ENCODE measurements around the gene KCNE5.
A peak's percentile ranks its signal among the peaks of the same experiment; 100 is the strongest.
"Not testable (repeated sequence)": the region's sequence is repeated elsewhere in the genome, so short reads cannot be mapped to it uniquely, and the experiment has no call there.

Gene KCNE5, protein sequence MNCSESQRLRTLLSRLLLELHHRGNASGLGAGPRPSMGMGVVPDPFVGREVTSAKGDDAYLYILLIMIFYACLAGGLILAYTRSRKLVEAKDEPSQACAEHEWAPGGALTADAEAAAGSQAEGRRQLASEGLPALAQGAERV

DNA sequence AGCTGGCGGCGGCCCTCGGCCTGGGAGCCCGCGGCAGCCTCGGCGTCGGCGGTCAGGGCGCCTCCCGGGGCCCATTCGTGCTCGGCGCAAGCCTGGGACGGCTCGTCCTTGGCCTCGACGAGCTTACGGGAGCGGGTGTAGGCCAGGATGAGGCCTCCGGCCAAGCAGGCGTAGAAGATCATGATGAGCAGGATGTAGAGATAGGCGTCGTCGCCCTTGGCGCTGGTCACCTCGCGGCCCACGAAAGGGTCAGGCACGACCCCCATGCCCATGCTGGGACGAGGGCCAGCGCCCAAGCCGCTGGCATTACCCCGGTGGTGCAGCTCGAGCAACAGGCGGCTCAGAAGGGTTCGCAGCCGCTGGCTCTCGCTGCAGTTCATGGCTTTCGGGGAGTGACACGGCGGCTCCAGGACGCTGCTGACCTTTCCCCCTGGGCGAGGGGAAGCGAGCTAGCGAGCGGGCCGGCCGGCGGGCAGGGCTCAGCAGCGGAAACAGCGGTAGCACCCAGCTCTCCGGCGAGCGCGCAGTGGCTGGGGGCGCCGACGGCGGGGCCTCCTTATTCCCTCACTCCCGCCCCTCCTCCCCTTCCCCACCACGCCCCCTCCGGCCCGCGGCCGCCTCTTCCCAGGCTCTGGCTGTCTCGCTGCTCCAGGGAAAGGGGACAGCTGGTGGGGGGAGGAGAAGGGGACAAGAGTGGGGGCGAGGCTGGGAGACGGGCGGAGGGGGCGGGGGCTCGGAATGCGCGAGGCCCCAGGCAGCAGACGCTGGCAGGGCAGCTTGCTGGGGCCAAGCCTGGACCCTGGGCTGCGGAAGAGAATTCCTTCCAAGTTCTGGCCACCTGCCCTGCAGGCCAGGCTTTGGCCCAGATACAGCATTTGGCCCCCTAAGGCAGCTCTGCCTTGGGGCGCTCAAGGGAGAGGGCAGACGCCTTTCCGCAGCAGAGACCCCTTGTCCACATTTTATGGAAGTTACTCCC is at the start of gene KCNE5:
KCNE5 (minus strand) TSS at position 532 of the 976 bp plus-strand sequence; CDS start at position 380, 152 bp downstream.
- H3K9me3 Mint-ChIP-seq = peaks cover 0 to 5% of the 10 kb centered on the region in 2 donors
- ATAC-seq = no peak
- peak within 1 kb of the TSS in 1 of 2 donors; percentile 69 for H3K27ac Mint-ChIP-seq
- no peak for DNase-seq
- H3K27me3 Mint-ChIP-seq = no peaks in the 10 kb centered on the region
- H3K4me1 Mint-ChIP-seq = peaks cover 7% of the 10 kb centered on the region
- H3K4me3 Mint-ChIP-seq = no peak within 1 kb of the TSS

DNA sequence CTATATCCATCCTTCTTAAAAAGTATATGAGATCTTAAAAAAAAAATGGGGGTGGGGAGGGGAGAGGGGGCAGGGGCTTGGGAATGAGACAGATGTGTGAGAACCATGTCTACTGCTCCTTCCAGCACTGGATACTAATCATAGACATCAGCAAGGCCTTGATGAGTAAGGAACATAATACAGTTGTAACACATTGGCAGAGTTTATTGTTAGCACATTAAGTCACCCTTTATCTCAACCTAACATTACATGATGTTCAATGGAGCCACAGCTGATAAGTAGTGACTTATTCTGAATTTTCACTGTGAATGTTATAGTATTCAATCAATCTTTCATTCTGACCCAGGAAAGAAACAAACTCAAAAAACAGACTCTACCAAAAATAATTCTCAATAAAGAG is 47.3 kb upstream of the KCNE5 start:
- no peaks in the 10 kb centered on the region for H3K27me3 Mint-ChIP-seq

DNA sequence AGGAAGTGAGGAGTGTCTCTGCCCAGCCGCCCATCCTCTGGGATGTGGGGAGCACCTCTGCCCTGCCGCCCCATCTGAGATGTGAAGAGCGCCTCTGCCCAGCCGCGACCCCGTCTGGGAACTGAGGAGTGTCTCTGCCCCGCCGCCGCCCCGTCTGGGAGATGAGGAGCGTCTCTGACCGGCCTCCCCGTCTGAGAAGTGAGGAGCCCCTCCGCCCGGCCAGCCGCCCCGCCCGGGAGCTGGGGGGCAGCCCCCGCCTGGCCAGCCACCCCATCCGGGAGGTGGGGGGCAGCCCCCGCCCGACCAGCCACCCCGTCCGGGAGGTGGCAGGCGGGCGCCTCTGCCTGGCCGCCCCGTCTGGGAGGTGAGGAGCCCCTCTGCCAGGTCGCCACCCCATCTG is 46.2 kb upstream of the KCNE5 start:
- not testable (repeated sequence) for H3K4me3 Mint-ChIP-seq, H3K27ac Mint-ChIP-seq, DNase-seq, H3K27me3 Mint-ChIP-seq, H3K4me1 Mint-ChIP-seq, H3K9me3 Mint-ChIP-seq, ATAC-seq

More for the DNA sequence above, 47.3 kb upstream of the KCNE5 start:
- Mint-ChIP-seq H3K27ac (no peak overlapping the region), H3K4me1 (no peaks in the 10 kb centered on the region), H3K4me3 (no peak overlapping the region), H3K9me3 (no peaks in the 10 kb centered on the region)
- DNase-seq (no peak), ATAC-seq (no peak)

DNA sequence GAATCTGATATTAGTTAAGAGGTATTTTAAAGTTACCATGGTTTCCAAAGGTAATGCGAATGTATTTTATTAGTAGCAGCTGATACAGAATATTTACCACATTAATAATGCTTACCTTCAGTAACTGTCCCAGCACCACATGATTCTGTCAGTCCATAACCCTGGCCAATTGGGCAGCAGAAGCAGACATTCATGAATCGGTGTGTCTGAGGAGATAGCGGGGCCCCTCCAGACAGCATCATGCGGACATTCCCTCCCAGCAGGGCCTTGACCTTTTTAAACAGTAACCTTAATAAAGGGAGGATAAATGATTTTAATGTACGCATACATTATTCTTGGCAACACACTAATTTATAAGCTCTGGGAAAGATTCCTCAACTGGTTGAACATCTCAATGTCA is 43.0 kb upstream of the KCNE5 start:
- no peak for ATAC-seq
- Mint-ChIP-seq H3K27me3 (no peaks in the 10 kb centered on the region), H3K9me3 (no peaks in the 10 kb centered on the region), H3K4me3 (no peak overlapping the region), H3K4me1 (no peaks in the 10 kb centered on the region), H3K27ac (no peak overlapping the region)
- DNase-seq = no peak

DNA sequence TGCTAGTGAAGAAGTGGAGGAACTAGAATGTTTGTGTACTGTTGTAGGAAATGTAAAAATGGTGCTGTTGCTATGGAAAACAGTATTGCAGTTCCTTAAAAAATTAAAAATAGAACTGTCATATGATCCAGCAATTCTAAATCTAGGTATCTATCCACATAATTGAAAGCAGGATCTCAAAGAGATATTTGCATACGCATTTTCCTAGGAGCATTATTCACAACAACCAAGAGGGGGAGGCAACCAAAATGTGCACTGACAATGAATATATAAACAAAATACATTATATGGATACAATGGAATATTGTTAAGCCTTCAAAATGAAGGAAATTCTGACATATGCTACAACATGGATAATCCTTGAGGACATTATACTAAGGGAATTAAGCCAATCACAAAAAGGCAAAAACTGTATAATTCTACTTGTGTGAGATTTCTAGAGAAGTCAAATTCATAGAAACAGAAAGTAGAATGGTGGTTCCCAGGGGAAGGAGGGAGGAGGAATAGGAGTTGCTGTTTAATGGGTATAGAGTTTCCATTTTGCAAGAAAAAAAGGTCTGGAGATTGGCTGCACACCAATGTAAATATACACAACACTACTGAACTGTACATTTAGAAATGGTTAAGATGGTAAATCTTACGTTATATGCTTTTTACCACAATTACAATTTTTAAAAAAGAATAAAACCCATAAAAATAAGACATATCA is 35.6 kb upstream of the KCNE5 start:
- H3K4me3 Mint-ChIP-seq = no peak overlapping the region
- H3K4me1 Mint-ChIP-seq = no peaks in the 10 kb centered on the region
- peaks cover 4 to 9% of the 10 kb centered on the region in 2 donors for H3K9me3 Mint-ChIP-seq
- ATAC-seq = no peak
- no peaks in the 10 kb centered on the region for H3K27me3 Mint-ChIP-seq
- H3K27ac Mint-ChIP-seq = no peak overlapping the region
- DNase-seq = no peak

GRCh38 chrX:109658391-109658790 is 33.4 kb upstream of the KCNE5 start:
- ATAC-seq = no peak
- no peak overlapping the region for H3K4me3 Mint-ChIP-seq
- H3K9me3 Mint-ChIP-seq = peaks cover 4 to 9% of the 10 kb centered on the region in 2 donors
- H3K27me3 Mint-ChIP-seq = no peaks in the 10 kb centered on the region
- no peak for DNase-seq
- no peak overlapping the region for H3K27ac Mint-ChIP-seq
- no peaks in the 10 kb centered on the region for H3K4me1 Mint-ChIP-seq

- not testable (repeated sequence) for DNase-seq, H3K27ac Mint-ChIP-seq, H3K9me3 Mint-ChIP-seq, H3K4me1 Mint-ChIP-seq, H3K27me3 Mint-ChIP-seq, ATAC-seq, H3K4me3 Mint-ChIP-seq
Observed at GRCh38 chrX:109657364-109657763, 32.4 kb upstream of the KCNE5 start.

- H3K27me3 Mint-ChIP-seq = no peaks in the 10 kb centered on the region
- no peak overlapping the region for H3K27ac Mint-ChIP-seq
- no peak overlapping the region for H3K4me3 Mint-ChIP-seq
- DNase-seq (no peak), ATAC-seq (no peak)
- peaks cover 4 to 9% of the 10 kb centered on the region in 2 donors for H3K9me3 Mint-ChIP-seq
- no peaks in the 10 kb centered on the region for H3K4me1 Mint-ChIP-seq
Observed at GRCh38 chrX:109656774-109657173, 31.8 kb upstream of the KCNE5 start.

- DNase-seq (no peak), ATAC-seq (no peak)
- Mint-ChIP-seq H3K27me3 (no peaks in the 10 kb centered on the region), H3K4me1 (no peaks in the 10 kb centered on the region), H3K4me3 (no peak overlapping the region), H3K27ac (no peak overlapping the region), H3K9me3 (peaks cover 4 to 9% of the 10 kb centered on the region in 2 donors)
Observed at GRCh38 chrX:109655502-109656201, 30.7 kb upstream of the KCNE5 start.

- no peaks in the 10 kb centered on the region for H3K4me1 Mint-ChIP-seq
- no peak overlapping the region for H3K27ac Mint-ChIP-seq
- peaks cover 4 to 9% of the 10 kb centered on the region in 2 donors for H3K9me3 Mint-ChIP-seq
- no peak for DNase-seq
- H3K27me3 Mint-ChIP-seq = no peaks in the 10 kb centered on the region
- no peak overlapping the region for H3K4me3 Mint-ChIP-seq
- no peak for ATAC-seq
Observed at GRCh38 chrX:109654516-109655109, 29.6 kb upstream of the KCNE5 start.

- not testable (repeated sequence) for DNase-seq, H3K27me3 Mint-ChIP-seq, ATAC-seq, H3K4me3 Mint-ChIP-seq, H3K4me1 Mint-ChIP-seq, H3K9me3 Mint-ChIP-seq
- H3K27ac Mint-ChIP-seq = peak overlapping the region in 1 of 2 donors; percentile 63
Observed at GRCh38 chrX:109644671-109645070, 19.7 kb upstream of the KCNE5 start.

GRCh38 chrX:109643687-109644086 is 18.7 kb upstream of the KCNE5 start:
- DNase-seq (no peak), ATAC-seq (no peak)
- Mint-ChIP-seq H3K9me3 (no peaks in the 10 kb centered on the region), H3K4me1 (peaks cover 5% of the 10 kb centered on the region), H3K27ac (no peak overlapping the region), H3K27me3 (no peaks in the 10 kb centered on the region), H3K4me3 (no peak overlapping the region)

- H3K27me3 Mint-ChIP-seq = no peaks in the 10 kb centered on the region
- ATAC-seq (no peak), DNase-seq (no peak)
- H3K4me1 Mint-ChIP-seq = no peaks in the 10 kb centered on the region
- no peak overlapping the region for H3K4me3 Mint-ChIP-seq
- H3K9me3 Mint-ChIP-seq = no peaks in the 10 kb centered on the region
- no peak overlapping the region for H3K27ac Mint-ChIP-seq
Observed at GRCh38 chrX:109638158-109638557, 13.2 kb upstream of the KCNE5 start.

DNA sequence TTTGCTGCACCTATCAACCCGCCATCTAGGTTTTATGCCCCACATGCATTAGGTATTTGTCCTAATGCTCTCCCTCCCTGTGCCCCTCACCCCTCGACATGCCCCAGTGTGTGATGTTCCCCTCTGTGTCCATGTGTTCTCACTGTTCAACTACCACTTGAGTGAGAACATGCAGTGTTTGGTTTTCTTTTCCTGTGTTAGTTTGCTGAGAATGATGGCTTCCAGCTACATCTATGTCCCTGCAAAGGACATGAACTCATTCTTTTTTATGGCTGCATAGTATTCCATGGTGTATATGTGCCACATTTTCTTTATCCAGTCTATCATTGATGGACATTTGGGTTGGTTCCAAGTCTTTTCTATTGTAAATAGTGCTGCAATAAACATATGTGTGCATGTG is 12.5 kb upstream of the KCNE5 start:
- not testable (repeated sequence) for H3K27me3 Mint-ChIP-seq, ATAC-seq, H3K4me3 Mint-ChIP-seq, H3K27ac Mint-ChIP-seq, DNase-seq, H3K4me1 Mint-ChIP-seq, H3K9me3 Mint-ChIP-seq

DNA sequence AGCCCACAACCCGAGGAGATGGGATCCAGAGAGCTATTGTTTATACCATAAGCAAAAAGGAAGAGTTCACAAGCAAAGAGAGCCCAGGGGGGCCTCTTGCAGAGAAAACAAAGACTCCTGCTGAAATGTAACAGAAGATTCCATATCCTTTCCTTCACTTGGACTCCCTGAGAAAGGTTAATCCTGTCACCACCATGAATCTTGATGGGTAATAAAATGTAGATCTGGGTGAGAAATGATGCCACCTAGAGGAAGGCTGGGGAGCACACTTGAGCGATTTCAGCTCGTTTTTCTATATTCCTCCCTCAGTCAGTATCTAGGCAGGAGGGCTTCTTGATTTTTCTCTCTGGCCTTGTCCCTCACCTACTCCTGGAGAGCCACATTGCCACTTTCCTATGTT is 10.2 kb upstream of the KCNE5 start:
- no peaks in the 10 kb centered on the region for H3K27me3 Mint-ChIP-seq
- H3K4me1 Mint-ChIP-seq = no peaks in the 10 kb centered on the region
- DNase-seq = no peak
- no peaks in the 10 kb centered on the region for H3K9me3 Mint-ChIP-seq
- H3K27ac Mint-ChIP-seq = no peak overlapping the region
- H3K4me3 Mint-ChIP-seq = no peak overlapping the region
- ATAC-seq = no peak
